KMS-11 (cell line): Measurements from ENCODE around the gene HOXD10.

Experiments
- H2AFZ ChIP-seq: fragments of 200-600 bp; sonication (generic); 2 replicates; pipeline ENCODE4 v1.6.1; 2016; ENCODE audit warnings: antibody characterized with exemption, mixed run types, low read depth
- H3K27ac ChIP-seq: fragments of 200-600 bp; sonication (generic); 2 replicates; pipeline ENCODE4 v1.6.1; 2016; ENCODE audit warnings: mild to moderate bottlenecking, mixed run types
- H3K27me3 ChIP-seq: fragments of 200-600 bp; sonication (generic); 2 replicates; pipeline ENCODE4 v1.6.1; 2017; ENCODE audit warnings: mild to moderate bottlenecking, low read depth, mixed run types, moderate library complexity; ENCODE audit not compliant: insufficient read depth
- H3K36me3 ChIP-seq: fragments of 200-600 bp; sonication (generic); 2 replicates; pipeline ENCODE4 v1.6.1; 2017; ENCODE audit warnings: mild to moderate bottlenecking, mixed run types; ENCODE audit not compliant: insufficient read depth
- H3K4me1 ChIP-seq: fragments of 200-600 bp; sonication (generic); 2 replicates; pipeline ENCODE4 v1.6.1; 2016; ENCODE audit warnings: mild to moderate bottlenecking, low read depth, mixed run types; ENCODE audit not compliant: poor library complexity, severe bottlenecking
- H3K4me2 ChIP-seq: fragments of 200-600 bp; sonication (generic); 2 replicates; pipeline ENCODE4 v1.7.0; 2016; ENCODE audit warnings: mild to moderate bottlenecking, mixed run types
- H3K4me3 ChIP-seq: fragments of 200-600 bp; sonication (generic); IDR thresholded peaks from 2 replicates; pipeline ENCODE4 v1.6.1; 2017; ENCODE audit warnings: low read depth, low read length, mixed read lengths; ENCODE audit not compliant: insufficient read depth
- H3K79me2 ChIP-seq: fragments of 200-600 bp; sonication (generic); 2 replicates; pipeline ENCODE4 v1.6.1; 2016; ENCODE audit warnings: low read depth, mixed run types; ENCODE audit not compliant: insufficient read depth
- H3K9ac ChIP-seq: fragments of 200-600 bp; sonication (generic); 2 replicates; pipeline ENCODE4 v1.6.1; 2016; ENCODE audit warnings: mild to moderate bottlenecking, mixed run types
- H4K20me1 ChIP-seq: fragments of 200-600 bp; sonication (generic); 2 replicates; pipeline ENCODE4 v1.6.1; 2016; ENCODE audit warnings: mild to moderate bottlenecking, mixed run types; ENCODE audit not compliant: insufficient read depth
- TF ChIP-seq, protein P1 (sequence below): fragments of 200-600 bp; sonication (generic); conservative IDR thresholded peaks from 2 replicates; pipeline ENCODE4 v1.6.1; 2017; ENCODE audit warnings: low read depth, mild to moderate bottlenecking, antibody characterized with exemption, low read length, moderate library complexity, mixed read lengths

The HOXD10 gene

DNA sequence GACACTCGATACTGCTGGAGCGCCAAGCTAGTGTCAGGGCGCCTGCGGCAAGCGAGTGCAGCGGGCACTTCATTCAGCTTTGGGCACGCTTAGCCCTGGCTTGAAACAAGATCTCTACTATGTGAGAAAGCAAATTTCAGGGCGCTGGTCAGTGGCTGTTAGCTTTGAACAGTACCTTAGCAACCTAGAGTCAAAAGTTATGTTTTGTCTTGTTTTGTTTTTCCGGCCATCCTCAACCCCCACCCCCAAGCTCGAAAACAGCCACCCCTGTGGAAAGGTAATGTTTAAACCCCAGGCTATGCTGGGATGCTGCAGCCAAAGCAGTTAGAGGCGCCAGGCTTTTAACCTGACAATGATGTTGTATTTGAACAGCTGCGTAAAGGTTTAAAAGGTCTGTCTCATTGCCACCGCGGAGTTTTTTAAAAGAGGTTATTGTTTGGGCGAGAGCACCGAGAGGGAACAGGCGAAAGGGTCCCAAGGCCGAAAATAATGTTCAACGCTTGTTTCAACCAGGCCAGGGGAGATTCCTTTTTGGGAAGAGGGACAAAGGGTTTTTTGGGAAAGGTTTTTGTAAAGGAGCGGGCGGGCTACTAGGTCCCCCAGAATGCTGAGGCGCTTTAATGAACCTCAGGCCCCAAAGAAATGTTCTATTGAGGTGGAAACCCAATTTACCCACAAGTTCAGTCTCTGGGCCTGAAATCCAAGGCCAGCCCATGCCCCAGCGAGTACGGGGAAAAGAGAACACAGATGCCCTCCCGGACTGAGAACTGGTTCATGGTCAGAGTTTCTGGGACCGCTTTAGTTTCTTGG, 2.3 kb upstream of the HOXD10 start:
- Histone ChIP-seq H4K20me1 (no peaks in the 10 kb centered on the region), H3K27ac (no peak overlapping the region), H3K27me3 (no peaks in the 10 kb centered on the region), H3K4me3 (no peak overlapping the region), H3K4me1 (no peaks in the 10 kb centered on the region), H3K36me3 (no peaks in the 10 kb centered on the region), H3K9ac (no peak overlapping the region), H2AFZ (no peak overlapping the region), H3K4me2 (no peak overlapping the region), H3K79me2 (no peaks in the 10 kb centered on the region)
- TF ChIP-seq, protein P1, sequence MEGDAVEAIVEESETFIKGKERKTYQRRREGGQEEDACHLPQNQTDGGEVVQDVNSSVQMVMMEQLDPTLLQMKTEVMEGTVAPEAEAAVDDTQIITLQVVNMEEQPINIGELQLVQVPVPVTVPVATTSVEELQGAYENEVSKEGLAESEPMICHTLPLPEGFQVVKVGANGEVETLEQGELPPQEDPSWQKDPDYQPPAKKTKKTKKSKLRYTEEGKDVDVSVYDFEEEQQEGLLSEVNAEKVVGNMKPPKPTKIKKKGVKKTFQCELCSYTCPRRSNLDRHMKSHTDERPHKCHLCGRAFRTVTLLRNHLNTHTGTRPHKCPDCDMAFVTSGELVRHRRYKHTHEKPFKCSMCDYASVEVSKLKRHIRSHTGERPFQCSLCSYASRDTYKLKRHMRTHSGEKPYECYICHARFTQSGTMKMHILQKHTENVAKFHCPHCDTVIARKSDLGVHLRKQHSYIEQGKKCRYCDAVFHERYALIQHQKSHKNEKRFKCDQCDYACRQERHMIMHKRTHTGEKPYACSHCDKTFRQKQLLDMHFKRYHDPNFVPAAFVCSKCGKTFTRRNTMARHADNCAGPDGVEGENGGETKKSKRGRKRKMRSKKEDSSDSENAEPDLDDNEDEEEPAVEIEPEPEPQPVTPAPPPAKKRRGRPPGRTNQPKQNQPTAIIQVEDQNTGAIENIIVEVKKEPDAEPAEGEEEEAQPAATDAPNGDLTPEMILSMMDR: no peak

DNA sequence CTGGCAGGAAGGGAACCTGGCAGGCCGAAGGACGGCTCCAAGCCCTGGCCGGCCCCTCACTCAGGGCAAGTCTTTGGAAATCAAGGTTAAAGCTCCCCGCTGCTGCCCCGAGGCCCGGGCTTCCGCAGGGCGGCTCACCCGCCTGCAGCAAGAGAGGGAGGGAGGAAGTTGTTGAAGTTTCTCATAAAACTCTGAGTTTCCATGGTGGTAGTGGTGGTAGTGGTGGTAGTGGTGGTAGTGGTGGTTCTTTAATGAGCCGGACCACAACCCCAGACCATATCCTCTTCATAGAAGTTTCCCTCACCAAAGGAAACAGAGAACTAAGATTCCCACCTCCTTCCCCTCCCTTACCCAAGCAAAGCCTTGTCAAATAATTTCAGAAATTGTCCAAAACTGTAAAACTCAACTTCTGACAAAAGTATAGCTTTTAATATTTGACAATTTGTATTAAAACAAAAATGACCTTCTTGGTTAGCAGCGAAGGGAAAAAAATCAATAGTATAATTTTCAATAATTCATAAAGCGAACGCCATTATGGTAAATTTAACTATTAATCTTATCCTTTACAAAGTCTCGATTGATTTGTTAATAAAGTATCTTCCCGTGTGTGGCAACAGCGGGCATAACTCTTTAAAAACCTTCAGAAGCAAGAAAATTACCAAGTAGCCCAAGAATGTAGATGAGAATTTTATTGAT, 1.5 kb upstream of the HOXD10 start:
- TF ChIP-seq, protein P1: no peak
- Histone ChIP-seq H3K36me3 (no peaks in the 10 kb centered on the region), H4K20me1 (no peaks in the 10 kb centered on the region), H3K27ac (no peak overlapping the region), H3K9ac (no peak overlapping the region), H3K79me2 (no peaks in the 10 kb centered on the region), H3K4me2 (no peak overlapping the region), H3K27me3 (no peaks in the 10 kb centered on the region), H3K4me1 (no peaks in the 10 kb centered on the region), H2AFZ (no peak overlapping the region), H3K4me3 (no peak overlapping the region)

DNA sequence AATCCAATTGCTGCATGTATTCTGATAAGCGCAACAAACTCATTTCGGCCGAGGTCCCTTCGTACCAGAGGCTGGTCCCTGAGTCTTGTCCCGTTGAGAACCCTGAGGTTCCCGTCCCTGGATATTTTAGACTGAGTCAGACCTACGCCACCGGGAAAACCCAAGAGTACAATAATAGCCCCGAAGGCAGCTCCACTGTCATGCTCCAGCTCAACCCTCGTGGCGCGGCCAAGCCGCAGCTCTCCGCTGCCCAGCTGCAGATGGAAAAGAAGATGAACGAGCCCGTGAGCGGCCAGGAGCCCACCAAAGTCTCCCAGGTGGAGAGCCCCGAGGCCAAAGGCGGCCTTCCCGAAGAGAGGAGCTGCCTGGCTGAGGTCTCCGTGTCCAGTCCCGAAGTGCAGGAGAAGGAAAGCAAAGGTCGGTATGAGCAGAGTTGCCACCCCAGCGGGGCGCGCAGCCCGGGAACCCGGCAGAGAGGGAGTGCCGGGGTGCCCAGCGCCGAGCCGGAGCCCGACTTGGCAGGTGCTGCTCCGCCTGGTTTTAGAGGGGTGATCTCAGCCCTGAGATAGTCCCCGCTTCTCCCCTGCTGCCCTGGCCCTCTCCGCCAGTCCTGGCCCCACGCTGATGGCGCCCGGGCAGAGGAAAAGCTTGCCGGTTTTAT, 714 bp downstream of the HOXD10 start:
- Histone ChIP-seq H3K36me3 (no peaks in the 10 kb centered on the region), H3K4me3 (no peak overlapping the region), H2AFZ (no peak overlapping the region), H3K4me1 (no peaks in the 10 kb centered on the region), H3K9ac (no peak overlapping the region), H3K79me2 (no peaks in the 10 kb centered on the region), H3K4me2 (no peak overlapping the region), H3K27ac (no peak overlapping the region), H4K20me1 (no peaks in the 10 kb centered on the region), H3K27me3 (no peaks in the 10 kb centered on the region)
- TF ChIP-seq, protein P1: no peak

DNA sequence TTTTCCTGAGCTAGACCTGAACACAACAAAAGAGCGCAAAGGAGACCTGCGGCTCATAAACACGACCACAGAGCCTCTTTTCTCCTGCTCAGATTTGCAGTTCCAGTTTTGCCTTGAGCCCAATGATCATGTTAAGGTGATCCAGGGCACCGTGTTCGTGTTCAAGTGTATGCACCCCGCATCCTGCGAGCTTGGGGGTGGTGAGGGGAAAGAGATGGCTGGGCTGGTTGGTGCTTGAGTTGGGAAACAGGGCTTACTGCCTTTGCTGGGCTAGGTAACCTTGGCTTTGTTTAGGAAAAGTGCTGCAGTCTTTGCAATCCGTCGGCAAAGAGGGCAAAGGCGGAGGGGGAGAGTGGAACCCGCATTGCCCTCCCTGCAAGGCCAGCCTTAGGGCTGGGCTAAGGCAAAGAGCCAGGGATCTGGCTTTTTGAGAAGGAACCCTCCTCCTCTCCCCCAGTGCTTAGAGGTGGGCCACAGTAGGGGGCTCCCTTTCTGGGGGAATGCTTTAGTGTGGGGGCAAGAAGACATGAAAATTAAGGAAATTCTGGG, 1.3 kb downstream of the HOXD10 start:
- H3K27me3 ChIP-seq: no peaks in the 10 kb centered on the region
- H3K4me1 ChIP-seq: no peaks in the 10 kb centered on the region
- no peak overlapping the region for H3K27ac ChIP-seq
- no peak overlapping the region for H3K4me2 ChIP-seq
- no peaks in the 10 kb centered on the region for H3K36me3 ChIP-seq
- TF ChIP-seq, protein P1: no peak
- no peaks in the 10 kb centered on the region for H3K79me2 ChIP-seq
- no peaks in the 10 kb centered on the region for H4K20me1 ChIP-seq
- H3K9ac ChIP-seq: no peak overlapping the region
- H3K4me3 ChIP-seq: no peak overlapping the region
- peak overlapping the region; percentile 31; the same call in 1 of the 2 replicates for H2AFZ ChIP-seq
